Measurements from ENCODE around the gene GALNT14.

Gene GALNT14

DNA sequence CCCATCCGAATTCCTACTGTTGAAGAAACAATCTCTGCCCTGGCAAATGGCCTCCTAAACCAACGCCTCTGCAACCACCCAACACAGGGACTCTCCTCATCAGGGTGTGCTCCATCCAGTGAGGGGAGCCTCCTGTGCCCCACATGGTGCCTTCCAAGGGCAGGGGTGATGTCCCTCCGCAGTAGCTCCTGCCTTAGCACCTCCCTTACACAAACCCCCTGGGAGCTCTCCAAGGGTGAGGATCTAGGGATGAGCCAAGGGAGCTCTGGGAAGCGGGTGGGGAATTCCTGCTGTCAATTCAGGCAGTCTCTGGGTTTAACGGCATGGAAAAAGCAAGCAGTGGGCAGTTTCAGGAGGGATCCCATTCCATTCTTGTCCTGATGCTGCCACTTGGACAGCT, 3.8 kb downstream of the GALNT14 start:
- DNase-seq (ENCODE audit: low spot score) = no peak

DNA sequence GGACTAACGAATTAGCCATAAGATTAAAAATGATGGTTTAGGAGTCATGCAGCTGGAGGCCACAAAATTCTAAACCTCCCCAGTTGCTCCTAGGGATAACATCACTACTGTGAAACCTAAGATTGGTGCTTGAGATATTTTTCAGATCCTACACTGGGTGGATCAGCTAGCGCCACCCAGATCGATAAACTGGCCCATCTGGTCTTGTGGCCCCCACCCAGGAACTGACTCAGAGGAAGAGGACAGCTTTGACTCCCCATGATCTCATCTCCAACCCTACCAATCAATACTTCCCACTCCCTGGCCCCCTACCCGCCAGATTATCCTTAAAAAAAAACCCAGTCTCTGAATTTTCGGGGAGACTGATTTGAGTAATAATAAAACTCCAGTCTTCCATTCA, 5.5 kb downstream of the GALNT14 start:
- no peak for DNase-seq (ENCODE audit: low spot score)

DNA sequence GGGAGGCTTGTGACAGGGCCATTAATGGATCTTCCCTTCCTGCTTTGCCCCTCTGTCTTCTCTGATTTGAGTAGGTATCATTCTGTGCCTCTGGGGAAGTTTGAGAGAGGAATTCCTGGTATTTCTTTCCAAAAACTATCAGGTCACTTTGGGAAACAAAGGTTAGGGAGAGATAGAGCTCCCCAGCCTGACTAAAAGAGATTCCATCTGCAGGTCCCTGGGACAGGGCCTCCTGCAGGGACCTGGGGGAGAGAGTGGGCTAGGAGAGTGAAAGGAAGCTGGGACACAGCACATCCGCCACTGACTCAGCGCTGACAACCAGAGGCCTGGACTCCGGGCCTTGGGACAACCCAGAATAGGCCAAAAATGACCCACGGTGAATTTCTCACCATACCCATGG, 6.4 kb downstream of the GALNT14 start:
- no peak for DNase-seq (ENCODE audit: low spot score)

GRCh38 chr2:31129375-31130171, 8.7 kb downstream of the GALNT14 start:
- no peak for DNase-seq (ENCODE audit: low spot score)

DNA sequence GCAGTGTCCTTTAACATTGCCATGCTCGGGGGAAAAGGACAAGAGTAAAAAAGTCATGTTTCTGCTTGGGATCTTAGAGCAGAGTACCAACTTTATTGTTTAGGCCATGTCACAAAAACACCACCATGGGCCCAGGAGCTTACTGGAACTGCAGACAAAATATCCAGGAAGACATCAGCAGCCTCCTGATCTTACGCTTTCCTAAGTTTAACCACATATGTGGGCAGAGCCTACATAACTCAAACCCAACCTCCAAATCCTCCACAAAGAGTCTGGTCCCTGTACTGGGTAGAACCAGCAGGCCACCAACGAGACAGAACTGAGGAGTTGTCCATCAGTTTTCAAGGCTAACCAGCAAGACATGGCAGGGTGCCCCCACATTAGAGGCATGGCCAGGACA, 10.3 kb downstream of the GALNT14 start:
- no peak for DNase-seq (ENCODE audit: low spot score)

DNA sequence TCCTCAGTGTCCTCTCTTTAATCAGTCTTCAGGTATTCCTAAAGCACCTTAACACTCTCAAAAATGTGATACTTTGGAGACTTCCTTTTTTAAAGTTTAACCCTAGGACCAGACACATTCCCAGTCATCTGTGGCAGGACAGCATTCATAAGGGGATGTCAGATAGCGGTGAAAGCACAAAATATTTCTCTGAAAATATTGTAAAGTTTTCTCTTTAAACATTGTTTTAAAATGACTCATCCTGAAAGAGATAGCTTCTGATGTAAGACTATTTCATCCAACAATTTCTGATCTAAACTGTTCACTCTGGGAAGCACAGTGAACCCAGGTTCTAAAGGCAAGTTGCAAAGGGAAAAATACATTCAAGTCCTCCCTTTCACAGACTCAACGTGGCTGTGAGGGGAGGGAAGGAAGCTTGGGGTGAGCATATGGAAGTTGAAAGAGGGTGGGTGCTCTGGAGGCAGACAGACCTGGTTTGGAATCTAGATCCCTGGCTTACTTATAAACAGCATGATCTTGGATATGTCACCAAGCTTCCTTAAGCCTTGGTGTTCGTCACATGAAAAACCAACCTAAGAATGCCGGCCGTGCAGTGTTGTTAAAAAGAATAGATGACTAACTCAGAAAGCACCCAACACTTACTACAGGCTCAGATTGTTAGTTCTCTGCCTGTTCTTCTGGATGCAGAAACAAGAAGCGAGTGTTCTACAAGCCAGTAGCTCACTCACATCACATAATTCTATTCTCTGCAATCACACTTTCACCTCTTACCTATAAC, 12.1 kb downstream of the GALNT14 start:
- no peak for DNase-seq (ENCODE audit: low spot score)

GRCh38 chr2:31124904-31125303, 13.3 kb downstream of the GALNT14 start:
- DNase-seq (ENCODE audit: low spot score) = no peak

DNA sequence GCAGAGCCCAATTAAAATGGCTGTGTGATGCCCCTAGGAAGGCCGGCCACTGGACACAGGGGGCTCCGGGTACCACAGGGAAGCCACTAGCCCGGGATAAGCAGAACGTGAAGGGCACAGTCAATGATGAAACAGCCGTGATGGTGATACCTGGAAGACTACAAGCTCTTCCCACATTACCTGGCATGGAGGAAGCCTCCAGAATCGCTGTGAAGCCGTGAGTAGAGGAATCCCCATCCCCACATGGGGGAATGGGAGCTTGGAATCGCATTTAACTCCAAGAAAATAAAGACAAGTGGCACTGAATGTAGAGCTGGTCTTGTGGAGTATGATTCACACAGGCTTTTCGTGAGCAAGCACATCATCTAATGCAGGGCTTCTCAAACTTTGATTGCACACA, 16.1 kb downstream of the GALNT14 start:
- DNase-seq (ENCODE audit: low spot score) = no peak

DNA sequence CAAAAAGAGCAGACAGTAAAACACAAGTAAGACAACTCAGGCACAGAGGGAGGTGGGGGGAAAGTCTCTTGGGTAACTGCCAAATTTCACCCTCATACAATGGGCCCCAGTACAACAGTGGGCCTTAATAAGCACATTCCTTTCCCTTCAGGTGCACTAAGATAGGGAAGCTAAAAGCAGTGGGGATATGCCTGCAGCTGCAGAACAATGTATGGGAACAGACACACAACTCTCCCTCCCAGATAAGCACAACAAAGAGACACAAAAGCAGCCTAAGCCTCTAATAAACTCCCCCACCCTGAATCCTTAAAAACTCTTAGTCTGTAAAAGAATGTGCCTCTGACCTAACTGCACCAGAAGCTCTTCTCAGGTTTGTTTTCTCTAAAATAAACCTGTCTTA, 24.5 kb downstream of the GALNT14 start:
- no peak for DNase-seq (ENCODE audit: low spot score)

DNA sequence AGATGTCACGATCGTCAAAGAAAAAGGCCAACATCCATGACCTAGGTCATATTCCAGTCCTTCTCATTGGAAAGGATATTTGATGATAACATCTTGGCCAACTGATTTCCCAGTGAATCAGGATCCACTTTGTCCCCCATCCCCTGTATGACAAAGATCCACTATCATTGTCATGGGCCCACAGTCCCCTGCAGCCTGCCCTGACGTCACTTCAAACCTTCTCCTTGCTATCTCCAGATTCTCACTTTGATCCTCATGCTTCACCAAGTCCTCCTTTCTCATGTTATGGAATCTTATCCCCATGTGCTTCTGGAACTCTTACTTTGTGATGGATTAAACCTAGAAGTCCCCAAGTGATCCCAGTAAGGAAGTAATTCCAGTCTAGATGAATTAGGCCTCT, 25.7 kb downstream of the GALNT14 start:
- no peak for DNase-seq (ENCODE audit: low spot score)

- DNase-seq (ENCODE audit: low spot score) = no peak
These were observed 27.2 kb downstream of the GALNT14 start for GRCh38 chr2:31110998-31111397.

- no peak for DNase-seq (ENCODE audit: low spot score)
These were observed 27.8 kb downstream of the GALNT14 start for GRCh38 chr2:31110431-31110830.

GRCh38 chr2:31109633-31110192, 28.5 kb downstream of the GALNT14 start:
- no peak for DNase-seq (ENCODE audit: low spot score)

- no peak for DNase-seq (ENCODE audit: low spot score)
These were observed 29.5 kb downstream of the GALNT14 start for GRCh38 chr2:31108561-31109286.

DNA sequence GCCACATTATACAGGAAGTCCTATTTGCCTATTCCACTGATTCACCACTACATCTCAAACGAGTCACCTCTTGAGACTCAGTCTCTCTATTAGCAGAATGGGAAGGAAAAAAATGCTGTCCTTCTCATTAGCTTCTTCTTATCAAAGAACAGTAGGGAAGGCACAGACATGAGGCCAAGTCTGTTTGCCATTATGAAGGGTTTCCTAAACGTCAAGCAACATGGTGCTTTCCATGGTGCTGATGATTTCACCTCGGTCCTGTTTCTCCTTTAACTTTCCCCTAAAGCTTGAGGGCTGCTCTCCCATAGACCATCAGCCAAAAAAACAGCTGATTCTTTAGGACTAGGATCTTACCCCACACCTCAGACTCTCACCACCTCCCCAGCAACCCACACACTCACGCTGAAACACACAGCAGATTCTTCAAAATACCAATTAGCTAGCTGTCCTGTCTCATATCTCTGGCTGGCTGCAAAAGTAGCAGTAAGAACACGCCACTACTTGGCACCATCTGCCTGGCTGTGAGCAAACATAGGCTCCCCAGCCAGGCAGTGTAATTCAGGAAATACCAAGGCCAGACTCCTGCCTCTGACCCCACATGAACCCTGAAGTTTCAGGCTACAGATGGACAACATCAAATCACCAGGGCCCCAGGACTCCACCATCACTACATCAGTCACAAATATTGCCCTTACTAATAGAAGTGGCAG, 30.5 kb downstream of the GALNT14 start:
- DNase-seq (ENCODE audit: low spot score) = no peak

DNA sequence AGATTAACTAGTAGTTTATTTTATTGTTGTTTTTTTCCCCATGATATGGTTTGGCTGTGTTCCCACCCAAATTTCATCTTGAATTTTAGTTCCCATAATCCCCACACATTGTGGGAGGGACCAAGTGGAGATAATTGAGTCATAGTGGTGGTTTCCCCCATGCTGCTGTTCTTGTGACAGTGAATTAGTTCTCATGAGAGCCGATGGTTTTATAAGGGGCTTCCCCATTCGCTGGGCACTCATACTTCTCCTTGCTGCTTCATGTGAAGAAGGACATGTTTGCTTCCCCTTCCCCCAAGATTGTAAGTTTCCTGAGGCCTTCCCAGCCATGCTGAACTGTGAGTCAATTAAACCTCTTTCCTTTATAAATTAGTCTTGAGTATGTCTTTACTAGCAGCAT, 36.5 kb downstream of the GALNT14 start:
- no peak for DNase-seq (ENCODE audit: low spot score)

DNA sequence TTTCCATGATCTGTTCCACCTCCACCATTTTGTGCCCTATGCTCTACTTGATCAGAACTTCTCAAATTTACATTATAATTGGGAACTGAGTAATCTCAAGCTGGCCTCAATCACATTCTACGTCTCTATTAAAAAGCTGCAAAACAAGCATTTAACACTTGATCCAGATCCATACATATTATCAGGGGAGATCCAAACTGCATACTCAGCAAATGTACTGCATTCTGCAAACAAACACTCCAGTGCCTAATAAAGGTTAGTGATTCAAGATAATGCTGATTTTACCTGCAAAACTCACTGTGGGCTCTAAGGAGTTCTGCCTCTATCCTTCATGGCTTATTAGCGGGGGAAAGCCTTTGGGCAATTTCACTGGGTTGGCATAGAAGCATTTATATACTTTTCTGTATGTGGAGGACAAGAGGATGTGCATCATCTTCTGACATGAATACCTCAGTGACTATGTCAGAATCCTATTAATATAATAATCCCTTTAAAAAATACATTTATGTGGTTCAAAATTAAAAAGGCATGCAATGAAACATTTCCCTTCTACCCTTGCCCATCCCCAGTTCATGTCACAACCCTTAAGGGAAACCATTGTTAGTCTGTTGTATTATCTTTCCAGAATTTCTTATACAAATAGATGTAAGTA, 40.2 kb downstream of the GALNT14 start:
- DNase-seq (ENCODE audit: low spot score) = no peak

DNA sequence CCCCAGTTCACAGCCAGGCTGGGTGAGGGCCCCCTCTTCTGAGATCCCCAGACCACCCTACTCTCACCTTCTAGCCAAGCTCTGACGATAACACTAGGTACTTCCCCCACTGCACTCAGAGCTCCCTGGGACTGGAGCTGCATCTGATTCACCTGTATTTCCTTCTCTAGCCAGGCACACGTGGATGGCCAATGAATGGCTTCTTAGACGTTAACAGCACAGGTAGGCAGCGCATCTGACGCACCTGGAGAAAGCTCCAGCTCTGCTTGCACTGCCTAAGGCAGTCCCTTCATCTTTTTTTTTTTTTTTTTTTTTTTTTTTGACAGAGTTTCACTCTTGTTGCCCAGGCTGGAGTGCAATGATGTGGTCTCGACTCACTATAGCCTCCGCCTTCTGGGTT, 48.1 kb downstream of the GALNT14 start:
- no peak for DNase-seq (ENCODE audit: low spot score)

GRCh38 chr2:31089645-31090044, 48.6 kb downstream of the GALNT14 start:
- no peak for DNase-seq (ENCODE audit: low spot score)

- DNase-seq (ENCODE audit: low spot score) = no peak
These were observed 49.6 kb downstream of the GALNT14 start for GRCh38 chr2:31088504-31089195.

- no peak for DNase-seq (ENCODE audit: low spot score)
These were observed 50.7 kb downstream of the GALNT14 start for GRCh38 chr2:31087491-31087890.

Data from HuH-7.5 (cell line).